ENCODE data around the gene ESR2. TPM values are rescaled to one million over a fixed set of nuclear protein-coding genes. Genes with fewer than 3 reads are reported as not detected.

Gene ESR2
- total RNA-seq, 1 donor from 2014 or later: 0.17 TPM

DNA sequence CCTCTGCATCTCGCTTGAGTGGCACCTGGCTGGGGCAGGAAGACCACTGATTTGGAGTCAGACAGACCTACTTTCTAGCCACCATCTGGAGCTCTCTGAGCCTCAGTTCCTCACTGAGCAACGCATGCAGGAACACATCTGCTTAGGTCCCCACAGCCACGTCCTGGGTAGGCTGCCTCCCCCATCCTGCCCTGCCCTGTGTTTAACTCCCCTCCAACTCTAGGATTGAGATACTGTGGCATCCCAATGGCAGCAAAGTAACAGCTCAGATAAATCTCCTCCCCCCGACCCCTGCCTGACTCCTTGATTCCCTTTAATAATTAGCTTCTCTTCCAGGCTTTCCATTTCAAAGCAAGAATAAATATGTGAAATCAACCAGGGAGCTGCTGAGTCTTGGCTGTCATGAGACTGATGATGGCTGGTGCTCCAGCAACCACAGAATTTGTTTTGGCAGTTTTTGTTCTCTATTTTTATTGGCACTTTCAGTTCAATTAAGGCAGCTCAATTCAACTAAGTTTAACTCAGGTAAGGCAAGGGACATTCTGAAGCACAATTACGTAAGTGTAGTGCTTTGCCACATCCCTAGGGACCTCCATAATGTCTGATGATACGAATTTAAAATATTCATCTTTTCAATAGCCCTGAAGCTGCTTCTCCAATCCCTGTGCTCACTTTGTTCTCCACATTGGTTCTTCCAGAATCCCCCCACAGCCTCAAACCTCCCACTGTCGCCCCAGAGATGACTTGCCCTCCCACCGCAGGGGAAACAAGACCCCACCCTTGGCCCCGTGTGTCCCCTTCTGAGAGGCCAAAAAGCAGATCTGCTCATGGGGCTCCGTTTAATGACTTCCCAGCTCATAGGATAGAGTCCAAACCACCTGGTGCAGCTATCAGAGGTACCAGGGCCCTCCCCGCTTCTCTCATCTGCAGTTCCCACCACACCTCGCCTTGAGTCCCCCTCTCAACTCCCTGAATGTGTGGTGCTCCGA, 58.2 kb downstream of the ESR2 start:
- DNase-seq (ENCODE audit: low read depth): no peak
- Histone ChIP-seq H3K27me3 (ENCODE audit: control insufficient read depth, insufficient read depth, low read length) (no peaks in the 10 kb centered on the region), H3K36me3 (ENCODE audit: control insufficient read depth, insufficient read depth, low read length) (no peaks in the 10 kb centered on the region), H3K4me3 (ENCODE audit: low read depth, low read length) (no peak overlapping the region)
- TF ChIP-seq, protein P1, sequence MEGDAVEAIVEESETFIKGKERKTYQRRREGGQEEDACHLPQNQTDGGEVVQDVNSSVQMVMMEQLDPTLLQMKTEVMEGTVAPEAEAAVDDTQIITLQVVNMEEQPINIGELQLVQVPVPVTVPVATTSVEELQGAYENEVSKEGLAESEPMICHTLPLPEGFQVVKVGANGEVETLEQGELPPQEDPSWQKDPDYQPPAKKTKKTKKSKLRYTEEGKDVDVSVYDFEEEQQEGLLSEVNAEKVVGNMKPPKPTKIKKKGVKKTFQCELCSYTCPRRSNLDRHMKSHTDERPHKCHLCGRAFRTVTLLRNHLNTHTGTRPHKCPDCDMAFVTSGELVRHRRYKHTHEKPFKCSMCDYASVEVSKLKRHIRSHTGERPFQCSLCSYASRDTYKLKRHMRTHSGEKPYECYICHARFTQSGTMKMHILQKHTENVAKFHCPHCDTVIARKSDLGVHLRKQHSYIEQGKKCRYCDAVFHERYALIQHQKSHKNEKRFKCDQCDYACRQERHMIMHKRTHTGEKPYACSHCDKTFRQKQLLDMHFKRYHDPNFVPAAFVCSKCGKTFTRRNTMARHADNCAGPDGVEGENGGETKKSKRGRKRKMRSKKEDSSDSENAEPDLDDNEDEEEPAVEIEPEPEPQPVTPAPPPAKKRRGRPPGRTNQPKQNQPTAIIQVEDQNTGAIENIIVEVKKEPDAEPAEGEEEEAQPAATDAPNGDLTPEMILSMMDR (IDR thresholded peaks at IDR 0.05; ENCODE audit: insufficient read depth, low read length, poor library complexity, severe bottlenecking): no peak

DNA sequence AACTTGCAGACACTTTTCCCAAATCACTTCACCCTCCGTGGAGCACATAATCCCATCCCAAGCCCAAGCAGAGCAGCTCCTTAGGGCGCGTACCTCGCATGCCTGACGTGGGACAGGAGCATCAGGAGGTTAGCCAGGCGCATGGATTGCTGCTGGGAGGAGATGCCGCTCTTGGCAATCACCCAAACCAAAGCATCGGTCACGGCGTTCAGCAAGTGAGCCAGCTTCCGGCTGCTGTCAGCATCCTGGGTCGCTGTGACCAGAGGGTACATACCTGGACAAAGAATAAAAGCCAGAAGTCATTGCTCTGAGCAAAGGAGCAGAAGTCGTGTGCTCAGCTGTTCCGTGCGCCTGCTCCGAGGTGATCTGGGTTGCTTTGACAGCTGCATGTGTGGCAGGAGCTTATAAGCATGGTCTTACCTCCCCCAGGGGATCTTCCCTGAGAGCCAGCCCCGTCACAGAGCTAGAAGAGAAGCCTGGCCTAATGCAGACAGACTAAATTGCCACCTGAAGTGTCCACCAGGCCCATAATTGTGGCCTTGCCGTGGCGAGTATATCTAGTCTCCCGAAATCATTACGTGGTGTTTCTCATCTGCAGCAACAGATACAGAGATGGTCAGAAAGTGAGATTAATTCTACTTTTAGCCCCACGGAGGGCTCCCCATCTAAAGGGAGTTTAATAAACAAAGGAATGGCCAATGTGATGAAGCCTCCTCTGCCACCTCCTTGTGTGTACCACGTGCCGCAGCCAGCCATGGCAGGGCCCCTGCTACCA, 59.1 kb downstream of the ESR2 start:
- TF ChIP-seq, protein P1 (IDR thresholded peaks at IDR 0.05; ENCODE audit: insufficient read depth, low read length, poor library complexity, severe bottlenecking): no peak
- H3K36me3 ChIP-seq (ENCODE audit: control insufficient read depth, insufficient read depth, low read length): no peaks in the 10 kb centered on the region
- DNase-seq (ENCODE audit: low read depth): peak; percentile 23
- no peak overlapping the region for H3K4me3 ChIP-seq (ENCODE audit: low read depth, low read length)
- H3K27me3 ChIP-seq (ENCODE audit: control insufficient read depth, insufficient read depth, low read length): no peaks in the 10 kb centered on the region

DNA sequence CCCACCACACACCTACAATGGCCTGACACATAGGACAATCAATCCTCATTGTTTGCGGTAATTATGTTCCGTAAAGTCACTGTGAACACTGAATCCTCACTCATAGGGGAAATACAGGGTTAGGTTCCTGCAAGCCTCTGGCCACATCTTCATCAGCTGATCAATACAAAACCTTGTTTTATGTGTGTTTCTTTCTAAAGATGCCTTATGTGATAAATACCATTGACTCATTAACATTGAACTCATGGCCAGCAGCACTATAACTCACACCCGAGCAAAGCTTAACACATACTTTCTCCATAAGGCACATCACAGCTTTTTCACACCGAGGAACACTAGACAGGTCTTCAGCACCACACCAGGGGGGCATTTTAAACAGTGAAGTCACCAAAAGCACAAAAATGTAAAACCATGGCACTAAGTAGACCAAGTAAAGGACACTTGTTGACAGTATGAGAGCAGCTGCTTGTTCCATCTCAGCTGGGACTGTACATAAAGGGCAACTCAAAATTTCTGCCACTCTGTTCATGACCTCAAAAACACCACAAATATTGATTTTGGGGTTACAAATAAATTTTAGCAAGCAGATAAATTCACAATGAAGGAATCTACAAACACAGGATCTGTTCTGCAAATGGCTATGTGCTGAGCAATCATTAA, 60.5 kb downstream of the ESR2 start:
- Histone ChIP-seq H3K27me3 (ENCODE audit: control insufficient read depth, insufficient read depth, low read length) (no peaks in the 10 kb centered on the region), H3K4me3 (ENCODE audit: low read depth, low read length) (no peak overlapping the region), H3K36me3 (ENCODE audit: control insufficient read depth, insufficient read depth, low read length) (no peaks in the 10 kb centered on the region)
- no peak for DNase-seq (ENCODE audit: low read depth)
- TF ChIP-seq, protein P1 (IDR thresholded peaks at IDR 0.05; ENCODE audit: insufficient read depth, low read length, poor library complexity, severe bottlenecking): no peak

DNA sequence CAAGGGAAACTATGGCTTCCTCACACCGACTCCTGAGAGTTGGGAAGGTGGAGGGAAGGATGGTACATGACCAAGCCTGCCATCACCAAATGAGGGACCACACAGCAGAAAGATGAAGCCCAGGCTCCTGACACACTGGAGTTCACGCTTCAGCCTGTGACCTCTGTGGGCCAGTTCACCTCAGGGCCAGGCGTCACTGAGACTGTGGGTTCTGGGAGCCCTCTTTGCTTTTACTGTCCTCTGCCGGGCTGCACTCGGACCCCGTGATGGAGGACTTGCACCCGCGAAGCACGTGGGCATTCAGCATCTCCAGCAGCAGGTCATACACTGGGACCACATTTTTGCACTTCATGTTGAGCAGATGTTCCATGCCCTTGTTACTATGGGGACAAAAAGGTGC, 61.2 kb downstream of the ESR2 start:
- Histone ChIP-seq H3K36me3 (ENCODE audit: control insufficient read depth, insufficient read depth, low read length) (no peaks in the 10 kb centered on the region), H3K27me3 (ENCODE audit: control insufficient read depth, insufficient read depth, low read length) (no peaks in the 10 kb centered on the region), H3K4me3 (ENCODE audit: low read depth, low read length) (no peak overlapping the region)
- TF ChIP-seq, protein P1 (IDR thresholded peaks at IDR 0.05; ENCODE audit: insufficient read depth, low read length, poor library complexity, severe bottlenecking): no peak
- no peak for DNase-seq (ENCODE audit: low read depth)

DNA sequence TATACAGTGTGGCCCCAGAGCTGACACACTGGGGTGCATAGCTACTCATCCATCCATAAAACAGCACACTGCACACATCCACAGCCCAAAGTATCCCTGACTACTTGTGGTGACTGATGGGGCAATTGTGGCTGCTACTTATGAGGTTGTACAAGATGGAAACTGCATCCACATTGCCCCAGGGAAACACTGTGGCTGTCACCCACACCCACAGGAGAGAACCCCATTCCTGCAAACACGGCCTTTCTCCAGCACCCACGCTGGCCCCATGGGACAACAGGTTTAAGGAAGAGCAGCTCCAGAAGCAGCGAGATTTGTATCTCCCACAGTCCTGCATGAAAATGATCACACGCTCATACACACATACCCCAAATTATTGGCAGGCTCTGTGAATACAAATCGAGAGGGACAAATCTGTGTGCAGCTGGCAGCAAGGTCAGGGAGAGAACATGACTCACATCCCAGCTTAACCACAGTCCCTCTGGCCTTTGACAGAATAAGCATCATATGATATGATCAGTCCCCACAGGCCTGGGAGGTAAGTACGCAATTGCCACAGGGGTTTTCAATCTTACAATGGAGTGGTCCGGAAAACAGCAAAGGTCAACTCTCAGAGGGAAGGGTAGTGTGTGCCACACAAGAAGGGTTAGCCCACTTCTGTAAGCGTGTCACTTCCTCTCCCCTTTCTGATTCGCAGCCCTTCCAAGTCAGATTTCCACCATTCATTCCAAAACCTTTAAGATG, 61.9 kb downstream of the ESR2 start:
- peak; percentile 65 for DNase-seq (ENCODE audit: low read depth)
- H3K27me3 ChIP-seq (ENCODE audit: control insufficient read depth, insufficient read depth, low read length): no peaks in the 10 kb centered on the region
- H3K36me3 ChIP-seq (ENCODE audit: control insufficient read depth, insufficient read depth, low read length): no peaks in the 10 kb centered on the region
- H3K4me3 ChIP-seq (ENCODE audit: low read depth, low read length): no peak overlapping the region
- TF ChIP-seq, protein P1 (IDR thresholded peaks at IDR 0.05; ENCODE audit: insufficient read depth, low read length, poor library complexity, severe bottlenecking): no peak

Measured in kidney epithelial cell (primary cell).